GM21737 (cell line): ENCODE results near the gene KANK2.

Experiments used
- ATAC-seq: cut with Tn5 transposase; IDR thresholded peaks from one replicate; pipeline ENCODE4 v1.9.1; 2021; ENCODE audit warnings: mild to moderate bottlenecking, moderate library complexity; ENCODE audit not compliant: unreplicated experiment

Gene KANK2

GRCh38 chr19:11226716-11227166 is 29.4 kb upstream of the KANK2 start:
- ATAC-seq = no peak

DNA sequence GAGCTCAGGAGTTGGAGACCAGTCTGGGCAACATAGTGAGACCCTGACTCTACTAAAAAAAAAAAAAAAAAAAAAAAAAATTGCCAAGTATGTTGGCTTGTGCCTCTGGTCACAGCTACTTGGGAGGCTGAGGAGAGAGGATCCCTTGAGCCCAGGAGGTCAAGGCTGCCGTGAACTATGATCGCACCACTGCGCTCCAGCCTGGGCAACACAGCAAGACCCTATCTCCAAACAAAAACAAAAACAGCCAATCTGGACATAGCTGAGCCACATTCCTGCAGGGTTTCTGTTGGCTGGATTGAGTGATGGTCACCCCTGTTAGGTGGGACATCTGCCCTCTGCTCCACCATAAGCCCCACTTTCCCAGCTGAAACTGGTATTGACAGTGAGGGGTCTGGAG is 28.5 kb upstream of the KANK2 start:
- ATAC-seq = no peak

DNA sequence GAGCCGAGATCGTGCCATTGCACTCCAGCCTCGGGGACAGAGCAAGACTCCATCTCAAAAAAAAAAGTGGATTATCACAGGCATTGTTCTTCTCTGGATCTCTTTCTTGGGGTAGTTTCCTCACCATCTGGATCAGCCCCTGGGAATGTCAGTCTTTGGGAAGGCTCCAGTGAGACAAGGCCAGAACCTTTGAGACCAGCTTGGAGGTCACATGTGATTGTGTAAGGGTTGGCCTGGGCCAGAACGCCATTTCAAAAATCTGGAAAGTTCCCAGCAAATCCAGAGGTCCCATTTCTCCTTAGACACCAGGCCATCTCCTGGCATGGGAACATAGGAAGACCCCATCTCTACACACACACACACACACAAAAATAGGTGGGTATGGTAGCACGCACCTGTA is 27.8 kb upstream of the KANK2 start:
- ATAC-seq = no peak

- no peak for ATAC-seq
These were observed 27.1 kb upstream of the KANK2 start for GRCh38 chr19:11224429-11224828.

- ATAC-seq = no peak
These were observed 25.9 kb upstream of the KANK2 start for GRCh38 chr19:11223200-11223599.

GRCh38 chr19:11221082-11221598 is 23.8 kb upstream of the KANK2 start:
- no peak for ATAC-seq

- no peak for ATAC-seq
These were observed 17.0 kb upstream of the KANK2 start for GRCh38 chr19:11214387-11214786.

DNA sequence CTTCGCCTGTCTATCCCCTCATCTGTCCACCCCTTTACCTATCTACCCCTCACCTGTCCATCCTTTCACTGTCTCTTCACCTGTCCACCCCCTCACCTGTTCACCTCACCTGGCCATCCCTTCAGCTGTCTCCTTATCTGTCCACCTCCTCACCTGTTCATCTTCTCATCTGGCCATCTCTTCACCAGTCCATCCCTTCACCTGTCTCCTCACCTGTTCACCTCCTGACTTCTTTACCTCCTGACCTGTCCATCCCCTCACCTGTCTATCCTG is 13.2 kb upstream of the KANK2 start:
- no peak for ATAC-seq

- ATAC-seq = no peak
These were observed 12.7 kb upstream of the KANK2 start for GRCh38 chr19:11209839-11210655.

DNA sequence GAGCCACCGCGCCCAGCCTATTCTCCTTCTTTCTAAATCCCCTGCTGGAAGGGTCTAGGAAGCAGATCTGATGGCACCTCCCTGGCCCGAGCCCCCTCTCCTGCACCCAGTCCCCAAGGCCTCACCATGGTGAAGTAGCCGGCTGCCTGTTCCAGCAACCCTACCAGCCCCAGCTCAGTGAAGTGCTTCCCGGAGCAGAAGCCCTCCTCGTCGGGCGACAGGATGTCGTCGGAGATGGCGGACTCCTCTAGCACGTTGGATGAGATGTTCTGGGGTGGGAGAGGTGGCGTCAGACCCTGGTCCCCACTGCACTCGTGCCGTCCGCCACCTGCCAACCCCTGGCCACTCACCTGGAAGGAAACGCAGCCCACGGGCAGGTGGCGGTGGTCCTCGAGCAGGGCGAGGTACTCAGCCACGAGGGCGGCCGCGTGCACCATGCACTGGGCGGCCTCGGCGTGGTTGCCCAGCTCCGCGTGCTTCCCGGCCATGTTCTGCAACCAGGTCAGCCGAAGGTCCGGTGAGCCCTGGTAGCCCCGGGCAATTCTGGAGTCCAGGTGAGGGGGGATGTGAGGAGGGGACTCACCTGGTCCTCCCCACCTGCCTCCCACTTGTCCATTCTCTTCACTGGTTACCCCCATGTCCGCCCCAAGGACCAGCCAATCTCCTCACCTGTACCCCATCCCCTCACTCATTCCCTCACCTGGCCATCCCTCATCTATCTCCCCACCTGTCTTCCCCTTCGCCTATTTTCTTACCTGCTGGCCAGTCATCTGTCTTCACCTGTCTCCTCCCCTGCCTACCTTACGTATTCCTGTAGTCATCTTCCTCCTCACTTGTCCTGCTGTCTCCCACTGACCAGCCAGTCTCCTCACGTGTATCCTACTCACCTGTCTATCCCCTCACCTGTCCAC is 11.5 kb upstream of the KANK2 start:
- no peak for ATAC-seq

GRCh38 chr19:11205939-11206570 is 8.7 kb upstream of the KANK2 start:
- no peak for ATAC-seq

DNA sequence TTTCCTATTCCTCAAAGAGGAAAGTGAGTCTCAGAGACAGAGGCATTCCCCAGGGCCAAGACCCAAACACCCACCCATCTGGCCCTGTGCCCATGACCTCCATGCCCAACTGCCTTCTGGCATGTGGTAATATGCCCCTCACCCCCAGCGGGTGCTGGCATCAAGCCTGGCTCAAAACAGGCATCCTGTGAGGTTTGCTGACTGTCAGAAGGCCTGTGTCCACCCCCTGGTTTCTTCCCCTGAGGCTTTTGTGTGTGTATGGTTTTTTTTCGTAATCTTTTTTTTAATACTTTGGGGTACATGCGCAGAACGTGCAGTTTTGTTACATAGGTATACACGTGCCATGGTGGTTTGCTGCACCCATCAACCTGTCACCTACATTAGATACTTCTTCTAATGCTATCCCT is 7.6 kb upstream of the KANK2 start:
- ATAC-seq = no peak

GRCh38 chr19:11204076-11204602 is 6.8 kb upstream of the KANK2 start:
- no peak for ATAC-seq

GRCh38 chr19:11203194-11204075 is 6.1 kb upstream of the KANK2 start:
- no peak for ATAC-seq

- no peak for ATAC-seq
These were observed 5.3 kb upstream of the KANK2 start for GRCh38 chr19:11202488-11203193.

GRCh38 chr19:11201791-11202190 is 4.4 kb upstream of the KANK2 start:
- no peak for ATAC-seq

DNA sequence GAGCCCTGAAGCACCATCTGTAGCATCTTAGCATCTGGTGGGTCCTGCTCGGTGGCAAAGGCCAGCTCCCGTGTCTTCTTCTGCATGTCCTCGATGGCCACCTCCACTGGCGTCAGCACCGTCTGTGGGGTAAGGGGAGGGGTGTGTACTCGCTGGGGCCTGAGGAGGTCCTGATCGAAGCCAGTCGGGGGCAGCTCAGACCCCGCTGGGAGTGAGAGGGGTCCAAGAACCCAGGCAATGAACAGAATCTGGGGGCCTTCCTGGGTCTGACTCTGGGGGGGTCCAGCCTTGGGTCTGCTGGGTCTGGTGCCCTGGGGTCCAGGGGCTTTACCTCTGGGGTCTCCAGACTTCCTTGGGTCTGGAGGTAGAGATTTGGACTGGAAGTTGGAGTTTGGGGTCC is 3.6 kb upstream of the KANK2 start:
- ATAC-seq = no peak

GRCh38 chr19:11200015-11200574 is 2.8 kb upstream of the KANK2 start:
- ATAC-seq = no peak

GRCh38 chr19:11199517-11199916 is 2.2 kb upstream of the KANK2 start:
- ATAC-seq = no peak
